Upper lobe of left lung (tissue), 4 donors: Measurements from ENCODE around the gene SIGLEC5.

ENCODE experiments used
- CTCF ChIP-seq, 6 experiments: fragments of 450-650 bp in 4 of 6; fragments of 200-600 bp in 2 of 6; sonication (generic) in 2 of 6; IDR thresholded peaks; one replicate each; pipeline ENCODE4 v1.5.1; 2016 to 2019; ENCODE audit warnings: antibody characterized with exemption in 6 of 6
- EP300 ChIP-seq, 4 donors: sonication (generic); formaldehyde crosslinking; IDR thresholded peaks; one replicate each; pipeline ENCODE4 v1.5.1; 2017; ENCODE audit warnings: antibody characterized with exemption in 4 of 4, control low read depth in 2 of 4
- POLR2AphosphoS5 ChIP-seq, 2 donors: sonication (generic); formaldehyde crosslinking; IDR thresholded peaks; one replicate each; pipeline ENCODE4 v1.5.1; 2017; ENCODE audit warnings: antibody characterized with exemption in 2 of 2

GRCh38 chr19:51566489-51567100, 63.6 kb downstream of the SIGLEC5 start:
- TF ChIP-seq CTCF (IDR thresholded peaks at IDR 0.05): no peak
- no peak for TF ChIP-seq POLR2AphosphoS5 (IDR thresholded peaks at IDR 0.05)
- TF ChIP-seq EP300 (IDR thresholded peaks at IDR 0.05): no peak
